ENCODE data around the gene SEC61A2. TPM values are rescaled to one million over a fixed set of nuclear protein-coding genes. Genes with fewer than 3 reads are reported as not detected.

Gene SEC61A2
- total and polyA plus RNA-seq, 2 experiments from 2014 or later = 6.9 to 20.6 TPM

- no peaks in the 10 kb centered on the region for H3K4me1 ChIP-seq (ENCODE audit: insufficient read depth)
- H3K9me3 ChIP-seq (ENCODE audit: low read depth) = no peaks in the 10 kb centered on the region
- H3K27me3 ChIP-seq (replicated peaks; ENCODE audit: insufficient read depth) = no peaks in the 10 kb centered on the region
- no peak for DNase-seq
- no peak overlapping the region for H2AFZ ChIP-seq
- H4K20me1 ChIP-seq (ENCODE audit: insufficient read depth) = no peaks in the 10 kb centered on the region
- TF ChIP-seq EZH2phosphoT487 (IDR thresholded peaks at IDR 0.05; ENCODE audit: insufficient read depth, low read depth) (no peak), EZH2 (IDR thresholded peaks at IDR 0.05; ENCODE audit: insufficient read depth, poor library complexity, severe bottlenecking) (no peak)
- H3F3A ChIP-seq (ENCODE audit: insufficient read depth) = peaks cover 7% of the 10 kb centered on the region; the same call in 1 of the 2 replicates
- H3K36me3 ChIP-seq (ENCODE audit: low read depth) = peaks cover 38% of the 10 kb centered on the region
- no peaks in the 10 kb centered on the region for H3K79me2 ChIP-seq (ENCODE audit: insufficient read depth)
- in situ Hi-C loops (cut with MboI) = no loop called here
- 73 to 77% methylated on average over 9 of the region's 9 CpGs for WGBS, 2 experiments (ENCODE audit: low coverage in 1 of 2, low lambda C conversion rate in 2 of 2, missing lambda C conversion rate in 2 of 2)
- H3K9me2 ChIP-seq (ENCODE audit: insufficient read depth) = no peaks in the 10 kb centered on the region
- H3K9ac ChIP-seq = no peak overlapping the region
- H3K27ac ChIP-seq = no peak overlapping the region
- no peak overlapping the region for H3K4me2 ChIP-seq (ENCODE audit: unreplicated experiment)
- H3K4me3 ChIP-seq = no peak overlapping the region
Measured at GRCh38 chr10:12180221-12180974, 50.9 kb downstream of the SEC61A2 start.

GRCh38 chr10:12181065-12181775, 51.7 kb downstream of the SEC61A2 start:
- H3K36me3 ChIP-seq (ENCODE audit: low read depth) = peaks cover 45% of the 10 kb centered on the region
- DNase-seq = no peak

GRCh38 chr10:12184165-12184564, 54.7 kb downstream of the SEC61A2 start:
- H4K20me1 ChIP-seq (ENCODE audit: insufficient read depth) = no peaks in the 10 kb centered on the region
- no peak for DNase-seq
- no peak overlapping the region for H3K9ac ChIP-seq
- no peak overlapping the region for H2AFZ ChIP-seq
- in situ Hi-C loops (cut with MboI) = no loop called here
- WGBS, 2 experiments (ENCODE audit: low coverage in 1 of 2, low lambda C conversion rate in 2 of 2, missing lambda C conversion rate in 2 of 2) = 97 to 99% methylated on average over 7 of the region's 7 CpGs
- no peak overlapping the region for H3K4me2 ChIP-seq (ENCODE audit: unreplicated experiment)
- no peaks in the 10 kb centered on the region for H3K9me2 ChIP-seq (ENCODE audit: insufficient read depth)
- no peak overlapping the region for H3K27ac ChIP-seq
- peaks cover 27% of the 10 kb centered on the region; the same call in 1 of the 2 replicates for H3K36me3 ChIP-seq (ENCODE audit: low read depth)
- H3K9me3 ChIP-seq (ENCODE audit: low read depth) = no peaks in the 10 kb centered on the region
- TF ChIP-seq EZH2 (IDR thresholded peaks at IDR 0.05; ENCODE audit: insufficient read depth, poor library complexity, severe bottlenecking) (no peak), EZH2phosphoT487 (IDR thresholded peaks at IDR 0.05; ENCODE audit: insufficient read depth, low read depth) (no peak)
- H3K27me3 ChIP-seq (replicated peaks; ENCODE audit: insufficient read depth) = no peaks in the 10 kb centered on the region
- peaks cover 36% of the 10 kb centered on the region for H3K79me2 ChIP-seq (ENCODE audit: insufficient read depth)
- H3F3A ChIP-seq (ENCODE audit: insufficient read depth) = no peaks in the 10 kb centered on the region
- no peaks in the 10 kb centered on the region for H3K4me1 ChIP-seq (ENCODE audit: insufficient read depth)
- no peak overlapping the region for H3K4me3 ChIP-seq

More at GRCh38 chr10:12181065-12181775, 51.7 kb downstream of the SEC61A2 start:
- WGBS, 2 experiments (ENCODE audit: low coverage in 1 of 2, low lambda C conversion rate in 2 of 2, missing lambda C conversion rate in 2 of 2) = 97% methylated on average over 13 of the region's 13 CpGs
- H3K4me1 ChIP-seq (ENCODE audit: insufficient read depth) = no peaks in the 10 kb centered on the region
- no peak overlapping the region for H3K27ac ChIP-seq
- H3K9me2 ChIP-seq (ENCODE audit: insufficient read depth) = no peaks in the 10 kb centered on the region
- no peak for TF ChIP-seq EZH2phosphoT487 (IDR thresholded peaks at IDR 0.05; ENCODE audit: insufficient read depth, low read depth)
- no peak for TF ChIP-seq EZH2 (IDR thresholded peaks at IDR 0.05; ENCODE audit: insufficient read depth, poor library complexity, severe bottlenecking)
- H3K9me3 ChIP-seq (ENCODE audit: low read depth) = no peaks in the 10 kb centered on the region
- no peak overlapping the region for H3K9ac ChIP-seq
- in situ Hi-C loops (cut with MboI) = no loop called here
- H3F3A ChIP-seq (ENCODE audit: insufficient read depth) = peaks cover 7% of the 10 kb centered on the region; the same call in 1 of the 2 replicates
- H2AFZ ChIP-seq = no peak overlapping the region
- H3K4me3 ChIP-seq = no peak overlapping the region
- H3K27me3 ChIP-seq (replicated peaks; ENCODE audit: insufficient read depth) = no peaks in the 10 kb centered on the region
- H3K79me2 ChIP-seq (ENCODE audit: insufficient read depth) = peaks cover 7% of the 10 kb centered on the region; the same call in 1 of the 2 replicates
- no peak overlapping the region for H3K4me2 ChIP-seq (ENCODE audit: unreplicated experiment)
- H4K20me1 ChIP-seq (ENCODE audit: insufficient read depth) = no peaks in the 10 kb centered on the region

- Histone ChIP-seq H3K27me3 (replicated peaks; ENCODE audit: insufficient read depth) (no peaks in the 10 kb centered on the region), H3K9ac (no peak overlapping the region), H3F3A (ENCODE audit: insufficient read depth) (no peaks in the 10 kb centered on the region), H2AFZ (no peak overlapping the region), H3K4me1 (ENCODE audit: insufficient read depth) (no peaks in the 10 kb centered on the region), H3K27ac (no peak overlapping the region), H3K36me3 (ENCODE audit: low read depth) (peaks cover 21% of the 10 kb centered on the region; the same call in 1 of the 2 replicates), H3K79me2 (ENCODE audit: insufficient read depth) (peaks cover 58% of the 10 kb centered on the region), H3K9me3 (ENCODE audit: low read depth) (no peaks in the 10 kb centered on the region), H3K4me2 (ENCODE audit: unreplicated experiment) (no peak overlapping the region), H4K20me1 (ENCODE audit: insufficient read depth) (no peaks in the 10 kb centered on the region), H3K4me3 (no peak overlapping the region), H3K9me2 (ENCODE audit: insufficient read depth) (no peaks in the 10 kb centered on the region)
- WGBS, 2 experiments (ENCODE audit: low coverage in 1 of 2, low lambda C conversion rate in 2 of 2, missing lambda C conversion rate in 2 of 2) = 85 to 86% methylated on average over 8 of the region's 8 CpGs
- TF ChIP-seq EZH2 (IDR thresholded peaks at IDR 0.05; ENCODE audit: insufficient read depth, poor library complexity, severe bottlenecking) = no peak
- TF ChIP-seq EZH2phosphoT487 (IDR thresholded peaks at IDR 0.05; ENCODE audit: insufficient read depth, low read depth) = no peak
- no peak for DNase-seq
- in situ Hi-C loops (cut with MboI) = no loop called here
Measured at GRCh38 chr10:12186323-12186722, 56.8 kb downstream of the SEC61A2 start.
